GM12872 (cell line): ENCODE data around the gene UTS2R.

Source experiments
- CTCF ChIP-seq: IDR thresholded peaks from 3 replicates; pipeline ENCODE4 v1.5.1; 2011; ENCODE audit warnings: low read depth, mild to moderate bottlenecking, low read length, moderate library complexity; ENCODE audit not compliant: insufficient read depth

The UTS2R gene

GRCh38 chr17:82407255-82407654, 35.7 kb downstream of the UTS2R start:
- TF ChIP-seq CTCF: no peak

GRCh38 chr17:82408288-82408937, 36.8 kb downstream of the UTS2R start:
- no peak for TF ChIP-seq CTCF

GRCh38 chr17:82408938-82409318, 37.4 kb downstream of the UTS2R start:
- no peak for TF ChIP-seq CTCF

GRCh38 chr17:82410014-82410716, 38.6 kb downstream of the UTS2R start:
- TF ChIP-seq CTCF: no peak

GRCh38 chr17:82411396-82412053, 40.0 kb downstream of the UTS2R start:
- no peak for TF ChIP-seq CTCF

GRCh38 chr17:82412535-82413520, 41.3 kb downstream of the UTS2R start:
- no peak for TF ChIP-seq CTCF
